CD4-positive, alpha-beta T cell (primary cell): ENCODE measurements around the gene MAB21L4. TPM values are rescaled to one million over a fixed set of nuclear protein-coding genes. Genes with fewer than 3 reads are reported as not detected.

Experiments used
- ATAC-seq: fragments of 200-7000 bp; cut with Tn5 transposase; one replicate; pipeline ENCODE4 v1.10.0; 2022; ENCODE audit warnings: mild to moderate bottlenecking; ENCODE audit not compliant: poor library complexity
- CTCF ChIA-PET: fragments of 350-600 bp; sonication (Branson Sonifier 250); formaldehyde crosslinking; loops from one replicate; lab custom pipeline; 2021; ENCODE audit warnings: antibody characterized with exemption, inconsistent platforms; lab: Charles Lee
- POLR2A ChIA-PET: fragments of 350-600 bp; sonication (Branson Sonifier 250); formaldehyde crosslinking; loops from one replicate; lab custom pipeline; 2021; ENCODE audit warnings: antibody characterized with exemption, inconsistent platforms; lab: Charles Lee
- DNase-seq, 14 experiments: peaks; one replicate each; pipeline ENCODE4 v3.0.0-alpha.2; 2013 to 2020; ENCODE audit warnings: mixed read lengths in 2 of 14
- H3K27ac ChIP-seq, 2 donors: one replicate each; pipeline versions ENCODE4 v1.5.1 to v1.7.0; 2013; ENCODE audit warnings: low read length in 2 of 2, low read depth in 1 of 2, mild to moderate bottlenecking in 1 of 2
- H3K27me3 ChIP-seq, 2 experiments: 1 replicate in 1 of 2; 2 replicates in 1 of 2; pipeline versions ENCODE4 v1.6.1 to v1.7.0; 2013; ENCODE audit warnings: low read length in 2 of 2, control low read depth in 1 of 2, mild to moderate bottlenecking in 1 of 2, moderate library complexity in 1 of 2; ENCODE audit not compliant: insufficient read depth in 2 of 2, control insufficient read depth in 1 of 2
- H3K36me3 ChIP-seq: one replicate; pipeline ENCODE4 v1.6.1; 2013; ENCODE audit warnings: low read length, control low read depth; ENCODE audit not compliant: insufficient read depth
- H3K4me1 ChIP-seq: one replicate; pipeline ENCODE4 v1.6.1; 2013; ENCODE audit warnings: low read length, control low read depth; ENCODE audit not compliant: insufficient read depth
- H3K4me3 ChIP-seq: one replicate; pipeline ENCODE4 v1.5.1; 2013; ENCODE audit warnings: mild to moderate bottlenecking, low read length, moderate library complexity
- H3K9me3 ChIP-seq, 2 experiments: 1 replicate in 1 of 2; 2 replicates in 1 of 2; pipeline versions ENCODE4 v1.6.1 to v1.7.0; 2013; ENCODE audit warnings: low read length in 2 of 2, mild to moderate bottlenecking in 2 of 2, control low read depth in 1 of 2, moderate library complexity in 1 of 2; ENCODE audit not compliant: control insufficient read depth in 1 of 2, insufficient read depth in 1 of 2
- H3K27ac Mint-ChIP-seq: one replicate; pipeline ENCODE4 v1.8.0; 2020; ENCODE audit warnings: mixed read lengths
- H3K27me3 Mint-ChIP-seq: one replicate; pipeline ENCODE4 v1.8.0; 2021; ENCODE audit warnings: mixed read lengths
- H3K36me3 Mint-ChIP-seq: one replicate; pipeline ENCODE4 v1.8.0; 2021; ENCODE audit warnings: low read depth, mixed read lengths
- H3K4me1 Mint-ChIP-seq: one replicate; pipeline ENCODE4 v1.8.0; 2021; ENCODE audit warnings: low read depth, mixed read lengths
- H3K4me3 Mint-ChIP-seq: one replicate; pipeline ENCODE4 v1.8.0; 2020; ENCODE audit warnings: mild to moderate bottlenecking, mixed read lengths
- H3K9me3 Mint-ChIP-seq: one replicate; pipeline ENCODE4 v1.8.0; 2020; ENCODE audit warnings: mixed read lengths
- intact Hi-C, 2 experiments: fragments of 100-400 bp; cut with DNase I in 1 of 2; cut with micrococcal nuclease in 1 of 2; formaldehyde crosslinking; loops; one replicate each; pipeline versions ENCODE4 v1.15.1 to v1.9.0; 2023 to 2025; cut with DNase I, micrococcal nuclease
- total RNA-seq, 174 experiments: library from RNA in 2 of 174; stranded (reverse) in 2 of 174; gene quantifications; one replicate each; pipeline ENCODE4 v1.2.3 and lab custom pipeline; 2021 to 2026
- TF ChIP-seq, protein P1 (sequence below): fragments of 200-600 bp; IDR thresholded peaks from one replicate; pipeline ENCODE4 v1.8.0; 2022; ENCODE audit warnings: antibody characterized with exemption, mild to moderate bottlenecking

MAB21L4 gene
- total RNA-seq, 2 experiments from 2014 or later = not detected

DNA sequence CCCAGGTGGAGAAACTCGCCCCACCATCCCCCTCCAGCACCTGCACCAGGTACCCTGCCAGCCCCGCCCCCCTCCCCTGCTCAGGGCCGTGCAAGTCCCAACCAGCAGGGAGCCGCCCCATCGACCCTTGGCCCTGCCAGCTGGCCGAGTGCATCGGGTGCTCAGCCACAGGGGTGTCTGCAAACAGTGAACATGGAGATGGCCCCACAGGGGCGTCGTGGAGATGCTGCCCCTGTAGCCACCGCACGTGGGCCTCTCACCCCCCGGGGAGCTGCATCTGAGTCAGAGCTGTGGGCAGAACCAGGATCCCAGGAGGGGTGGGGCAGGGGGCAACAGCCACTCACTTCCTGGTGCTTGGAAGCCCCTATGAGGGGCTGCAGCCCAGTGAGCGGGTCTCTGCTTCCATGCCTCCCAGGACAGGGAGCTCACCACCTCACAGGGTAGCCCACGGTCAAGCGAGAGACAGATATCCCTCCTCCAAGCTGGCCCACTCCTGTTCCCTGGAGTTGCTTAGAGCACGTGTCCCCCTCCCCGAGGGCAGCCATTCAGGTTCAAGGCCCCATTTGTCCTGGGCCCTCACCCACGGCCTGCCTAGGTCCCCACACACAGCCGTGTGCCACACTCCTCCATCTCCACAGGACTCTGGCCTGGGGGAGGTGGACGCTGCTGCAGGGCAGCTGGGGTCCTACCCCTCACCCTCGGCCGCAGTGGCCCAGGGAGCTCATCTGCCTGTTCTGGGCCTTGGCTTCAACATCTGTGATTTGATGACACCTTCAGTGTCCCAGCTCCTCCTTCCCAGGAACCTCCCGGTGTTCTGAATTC lies 1.1 kb upstream of the MAB21L4 start:
- Mint-ChIP-seq H3K9me3 (no peaks in the 10 kb centered on the region), H3K27me3 (no peaks in the 10 kb centered on the region), H3K36me3 (no peaks in the 10 kb centered on the region), H3K4me1 (no peaks in the 10 kb centered on the region), H3K4me3 (no peak overlapping the region), H3K27ac (no peak overlapping the region)
- CTCF ChIA-PET = no interaction called here
- DNase-seq (no peak), ATAC-seq (no peak)
- no peaks in the 10 kb centered on the region for H3K4me1 ChIP-seq
- TF ChIP-seq, protein P1, sequence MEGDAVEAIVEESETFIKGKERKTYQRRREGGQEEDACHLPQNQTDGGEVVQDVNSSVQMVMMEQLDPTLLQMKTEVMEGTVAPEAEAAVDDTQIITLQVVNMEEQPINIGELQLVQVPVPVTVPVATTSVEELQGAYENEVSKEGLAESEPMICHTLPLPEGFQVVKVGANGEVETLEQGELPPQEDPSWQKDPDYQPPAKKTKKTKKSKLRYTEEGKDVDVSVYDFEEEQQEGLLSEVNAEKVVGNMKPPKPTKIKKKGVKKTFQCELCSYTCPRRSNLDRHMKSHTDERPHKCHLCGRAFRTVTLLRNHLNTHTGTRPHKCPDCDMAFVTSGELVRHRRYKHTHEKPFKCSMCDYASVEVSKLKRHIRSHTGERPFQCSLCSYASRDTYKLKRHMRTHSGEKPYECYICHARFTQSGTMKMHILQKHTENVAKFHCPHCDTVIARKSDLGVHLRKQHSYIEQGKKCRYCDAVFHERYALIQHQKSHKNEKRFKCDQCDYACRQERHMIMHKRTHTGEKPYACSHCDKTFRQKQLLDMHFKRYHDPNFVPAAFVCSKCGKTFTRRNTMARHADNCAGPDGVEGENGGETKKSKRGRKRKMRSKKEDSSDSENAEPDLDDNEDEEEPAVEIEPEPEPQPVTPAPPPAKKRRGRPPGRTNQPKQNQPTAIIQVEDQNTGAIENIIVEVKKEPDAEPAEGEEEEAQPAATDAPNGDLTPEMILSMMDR = no peak
- no peaks in the 10 kb centered on the region for H3K36me3 ChIP-seq
- peaks cover 0 to 3% of the 10 kb centered on the region in 2 experiments for H3K9me3 ChIP-seq
- no peak overlapping the region for H3K27ac ChIP-seq
- H3K27me3 ChIP-seq = no peaks in the 10 kb centered on the region
- intact Hi-C loops = no loop called here
- POLR2A ChIA-PET = no interaction called here
- H3K4me3 ChIP-seq = no peak overlapping the region

DNA sequence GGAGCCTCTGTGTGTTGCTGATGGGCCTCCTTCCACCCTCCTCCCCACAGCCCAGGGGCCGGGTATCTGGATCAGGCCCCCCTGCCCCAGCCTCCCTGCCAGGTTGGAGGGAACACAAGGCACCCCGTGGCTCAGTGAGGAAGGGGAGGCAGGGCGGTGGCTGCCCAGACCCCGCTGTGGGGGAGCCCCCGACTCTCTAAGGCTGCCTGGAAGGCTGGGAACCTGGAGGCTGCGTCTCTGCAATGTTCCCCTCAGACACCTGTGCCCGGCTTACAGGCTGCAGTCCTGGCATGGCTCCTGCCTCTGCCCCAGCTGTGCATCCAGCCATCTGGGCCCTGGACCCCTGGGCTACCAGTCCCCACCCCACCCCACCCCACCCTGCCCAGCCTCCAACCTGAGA lies 438 bp upstream of the MAB21L4 start:
- ChIA-PET POLR2A (no interaction called here), CTCF (no interaction called here)
- DNase-seq = no peak
- Histone ChIP-seq H3K4me3 (no peak overlapping the region), H3K36me3 (no peaks in the 10 kb centered on the region), H3K27me3 (no peaks in the 10 kb centered on the region), H3K4me1 (no peaks in the 10 kb centered on the region), H3K27ac (no peak overlapping the region), H3K9me3 (no peaks in the 10 kb centered on the region)
- Mint-ChIP-seq H3K27ac (no peak overlapping the region), H3K27me3 (no peaks in the 10 kb centered on the region), H3K4me3 (no peak overlapping the region), H3K36me3 (no peaks in the 10 kb centered on the region), H3K9me3 (no peaks in the 10 kb centered on the region), H3K4me1 (no peaks in the 10 kb centered on the region)
- intact Hi-C loops = no loop called here
- TF ChIP-seq, protein P1 = no peak
- ATAC-seq = no peak

DNA sequence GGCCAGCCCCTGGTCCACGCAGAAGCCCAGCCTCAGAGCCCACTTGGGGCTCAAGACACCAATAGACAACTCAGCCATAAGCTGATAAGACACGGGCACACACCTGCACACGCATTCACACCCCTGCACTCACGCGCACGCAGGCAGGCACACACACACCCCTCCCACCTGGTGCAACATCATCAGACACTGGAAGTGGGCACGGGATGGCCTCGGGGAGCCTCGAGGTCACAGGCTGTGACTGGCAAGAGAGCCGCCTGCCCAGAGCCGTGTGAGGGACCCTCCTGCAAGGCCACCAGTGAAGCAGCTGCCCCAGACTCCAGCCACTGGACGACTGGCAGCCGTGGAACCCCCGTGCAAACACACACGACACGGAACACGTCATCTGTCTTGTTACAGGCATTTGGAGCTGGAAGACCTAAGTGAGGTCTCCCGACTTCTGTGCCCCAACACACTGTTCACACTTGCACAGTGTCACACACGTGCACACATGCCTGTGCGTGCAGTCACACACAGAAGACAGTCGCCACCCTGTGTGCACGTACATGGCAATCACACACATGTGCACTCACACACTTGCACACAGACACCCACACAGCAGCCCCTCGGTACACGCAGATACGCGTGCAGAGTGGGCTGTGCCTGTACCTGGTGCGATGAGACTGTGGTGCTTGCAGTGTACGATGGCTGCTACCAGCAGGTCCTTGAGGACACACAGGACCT lies 959 bp downstream of the MAB21L4 start:
- no peaks in the 10 kb centered on the region for H3K4me1 Mint-ChIP-seq
- H3K4me3 Mint-ChIP-seq = no peak overlapping the region
- no peaks in the 10 kb centered on the region for H3K9me3 ChIP-seq
- DNase-seq (no peak), ATAC-seq (no peak)
- POLR2A ChIA-PET = no interaction called here
- H3K36me3 ChIP-seq = no peaks in the 10 kb centered on the region
- H3K27ac ChIP-seq = no peak overlapping the region
- H3K27me3 Mint-ChIP-seq = no peaks in the 10 kb centered on the region
- no peaks in the 10 kb centered on the region for H3K9me3 Mint-ChIP-seq
- H3K4me1 ChIP-seq = no peaks in the 10 kb centered on the region
- no peak overlapping the region for H3K27ac Mint-ChIP-seq
- no peak overlapping the region for H3K4me3 ChIP-seq
- CTCF ChIA-PET = no interaction called here
- H3K36me3 Mint-ChIP-seq = no peaks in the 10 kb centered on the region
- TF ChIP-seq, protein P1 = no peak
- intact Hi-C loops = no loop called here
- H3K27me3 ChIP-seq = no peaks in the 10 kb centered on the region
